Kidney capillary endothelial cell (primary cell): ENCODE results near the gene COASY.
"Not testable (repeated sequence)": the region's sequence is repeated elsewhere in the genome, so short reads cannot be mapped to it uniquely, and the experiment has no call there.

Experiments
- DNase-seq: peaks from one replicate; pipeline ENCODE4 v3.0.0-alpha.2; 2018; ENCODE audit warnings: low spot score

Gene COASY

DNA sequence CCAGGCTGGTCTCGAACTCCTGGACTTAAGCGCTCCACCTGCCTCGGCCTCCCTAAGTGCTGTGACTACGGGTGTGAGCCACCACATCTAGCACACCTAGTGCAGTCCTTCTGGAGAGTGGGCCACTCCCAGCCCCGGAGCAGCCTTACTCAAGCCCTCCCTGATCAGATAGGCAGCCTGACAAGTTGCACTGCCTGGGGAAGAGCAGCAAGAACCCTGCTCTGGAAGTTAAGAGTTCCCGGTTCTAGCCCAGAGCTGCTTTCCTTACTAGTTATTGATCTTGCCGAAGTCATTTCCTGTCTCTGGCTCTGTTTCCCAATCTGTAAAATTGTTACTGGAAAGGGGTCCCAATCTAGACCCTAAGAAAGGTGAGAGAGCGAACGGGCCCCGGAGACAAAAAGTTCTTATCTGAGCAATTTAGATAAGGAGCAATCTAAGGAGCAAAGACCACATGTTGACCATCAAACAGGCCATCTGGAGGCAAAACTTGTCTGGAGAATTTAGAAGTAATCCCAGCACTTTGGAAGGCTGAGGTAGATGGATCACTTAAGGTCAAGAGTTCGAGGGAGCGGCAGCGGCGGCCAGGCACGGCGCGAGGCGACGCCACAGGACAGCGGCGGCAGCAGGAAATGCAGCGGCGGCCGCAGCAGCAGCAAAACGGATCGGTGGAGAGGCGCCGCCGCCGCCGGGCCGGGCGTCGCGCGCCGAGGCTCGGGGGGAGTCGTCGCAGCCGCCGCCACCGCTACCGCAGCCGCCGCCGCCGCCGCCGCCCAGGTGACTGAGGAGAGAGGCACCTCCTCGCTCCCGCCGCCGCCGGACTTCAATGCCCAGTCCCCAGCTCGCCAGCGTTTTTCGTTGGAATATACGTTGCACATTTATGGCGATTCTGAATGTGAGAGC is 30.2 kb upstream of the COASY start:
- DNase-seq, result peak; percentile 74

DNA sequence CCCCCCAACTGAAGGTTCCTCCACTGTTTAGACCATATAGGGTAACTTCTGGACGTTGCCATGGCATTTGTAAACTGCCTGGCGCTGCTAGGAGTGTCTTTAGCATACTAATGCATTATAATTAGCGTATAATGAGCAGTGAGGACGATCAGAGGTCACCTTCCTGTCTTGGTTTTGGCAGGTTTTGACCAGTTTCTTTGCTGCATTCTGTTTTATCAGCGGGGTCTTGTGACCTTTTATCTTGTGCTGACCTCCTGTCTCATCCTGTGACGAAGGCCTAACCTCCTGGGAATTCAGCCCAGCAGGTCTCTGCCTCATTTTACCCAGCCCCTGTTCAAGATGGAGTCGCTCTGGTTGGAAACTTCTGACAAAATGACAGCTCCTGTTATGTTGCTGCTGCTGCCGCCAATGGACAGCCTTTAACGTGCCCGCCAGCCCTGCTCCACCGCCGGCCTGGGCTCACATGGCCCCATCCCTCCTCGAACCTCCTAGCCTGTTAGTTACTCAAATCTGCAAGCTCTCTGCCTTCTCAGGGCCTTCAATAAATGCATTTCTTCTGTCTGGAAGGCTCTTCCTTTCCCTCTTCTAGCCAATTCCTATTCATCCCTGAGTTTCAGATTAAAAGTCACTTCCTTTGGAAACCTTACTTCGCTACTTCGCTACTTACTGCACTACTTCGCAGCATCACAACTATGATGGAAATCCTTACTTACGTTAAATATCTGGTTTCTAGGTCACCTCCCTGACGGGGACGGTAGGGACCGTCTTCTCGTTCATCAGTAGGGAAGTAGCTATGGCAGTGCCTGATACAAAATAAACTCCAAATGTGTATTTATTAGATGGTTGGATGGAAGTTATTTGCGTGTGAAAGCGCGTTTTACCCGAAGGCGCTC is 26.5 kb upstream of the COASY start:
- no peak for DNase-seq

DNA sequence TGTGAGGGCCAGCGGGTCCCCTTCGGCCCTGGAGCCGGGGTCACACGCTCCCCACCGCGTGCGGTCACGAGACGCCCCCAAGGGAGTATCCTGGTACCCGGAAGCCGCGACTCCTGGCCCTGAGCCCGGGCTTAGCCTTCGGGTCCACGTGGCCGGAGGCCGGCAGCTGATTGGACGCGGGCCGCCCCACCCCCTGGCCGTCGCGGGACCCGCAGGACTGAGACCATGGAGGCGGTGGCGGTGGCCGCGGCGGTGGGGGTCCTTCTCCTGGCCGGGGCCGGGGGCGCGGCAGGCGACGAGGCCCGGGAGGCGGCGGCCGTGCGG is 25.9 kb upstream of the COASY start, which contains the start of gene NAGLU:
Gene NAGLU (plus strand): TSS at position 194 of the 324 bp plus-strand sequence. CDS start 32 bp downstream, at position 226.
- DNase-seq, result peak; percentile 83

- peak; percentile 58 for DNase-seq
Measured at GRCh38 chr17:42536372-42537155, 25.4 kb upstream of the COASY start.

DNA sequence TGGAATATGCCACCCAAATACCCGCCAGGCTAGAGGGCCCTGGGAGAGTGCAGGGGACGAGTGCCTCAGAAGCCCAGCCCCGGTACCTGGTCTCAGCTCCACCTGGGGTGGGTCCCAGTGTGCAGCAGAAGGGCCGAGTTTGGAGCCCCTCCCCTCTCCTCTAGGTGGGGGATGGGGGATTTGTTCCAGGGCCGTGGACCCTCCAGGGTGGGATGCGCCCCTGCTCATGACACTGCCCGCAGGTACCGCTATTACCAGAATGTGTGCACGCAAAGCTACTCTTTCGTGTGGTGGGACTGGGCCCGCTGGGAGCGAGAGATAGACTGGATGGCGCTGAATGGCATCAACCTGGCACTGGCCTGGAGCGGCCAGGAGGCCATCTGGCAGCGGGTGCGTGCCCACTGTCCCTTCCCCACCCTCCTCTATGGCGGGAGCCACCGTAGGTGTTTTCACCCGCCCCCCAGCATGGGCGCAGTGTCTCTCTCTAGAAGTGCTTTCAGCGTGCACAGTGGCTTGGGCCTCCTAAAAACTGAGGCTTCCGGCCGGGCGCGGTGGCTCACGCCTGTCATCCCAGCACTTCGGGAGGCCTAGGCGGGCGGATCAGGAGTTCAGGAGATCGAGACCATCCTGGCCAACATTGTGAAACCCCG is 24.7 kb upstream of the COASY start:
- DNase-seq, result no peak

- no peak for DNase-seq
Measured at GRCh38 chr17:42537826-42538451, 24.0 kb upstream of the COASY start.

- no peak for DNase-seq
Measured at GRCh38 chr17:42538482-42538881, 23.5 kb upstream of the COASY start.

DNA sequence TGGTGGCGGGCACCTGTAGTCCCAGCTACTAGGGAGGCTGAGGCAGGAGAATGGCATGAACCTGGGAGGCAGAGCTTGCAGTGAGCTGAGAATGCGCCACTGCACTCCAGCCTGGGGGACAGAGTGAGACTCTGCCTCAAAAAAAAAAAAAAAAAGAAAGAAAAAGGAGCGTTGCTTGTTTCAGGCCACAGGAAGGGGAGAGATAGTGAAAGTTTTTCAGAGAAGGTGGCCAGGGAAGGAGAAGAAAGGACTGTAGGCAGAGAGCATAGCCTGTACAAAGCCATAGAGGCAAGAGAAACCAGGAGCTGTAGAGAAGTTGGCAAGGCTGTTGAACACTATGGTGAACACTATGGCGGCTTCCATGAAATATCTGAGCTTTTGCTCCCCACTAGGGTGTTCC is 21.4 kb upstream of the COASY start:
- not testable (repeated sequence) for DNase-seq

DNA sequence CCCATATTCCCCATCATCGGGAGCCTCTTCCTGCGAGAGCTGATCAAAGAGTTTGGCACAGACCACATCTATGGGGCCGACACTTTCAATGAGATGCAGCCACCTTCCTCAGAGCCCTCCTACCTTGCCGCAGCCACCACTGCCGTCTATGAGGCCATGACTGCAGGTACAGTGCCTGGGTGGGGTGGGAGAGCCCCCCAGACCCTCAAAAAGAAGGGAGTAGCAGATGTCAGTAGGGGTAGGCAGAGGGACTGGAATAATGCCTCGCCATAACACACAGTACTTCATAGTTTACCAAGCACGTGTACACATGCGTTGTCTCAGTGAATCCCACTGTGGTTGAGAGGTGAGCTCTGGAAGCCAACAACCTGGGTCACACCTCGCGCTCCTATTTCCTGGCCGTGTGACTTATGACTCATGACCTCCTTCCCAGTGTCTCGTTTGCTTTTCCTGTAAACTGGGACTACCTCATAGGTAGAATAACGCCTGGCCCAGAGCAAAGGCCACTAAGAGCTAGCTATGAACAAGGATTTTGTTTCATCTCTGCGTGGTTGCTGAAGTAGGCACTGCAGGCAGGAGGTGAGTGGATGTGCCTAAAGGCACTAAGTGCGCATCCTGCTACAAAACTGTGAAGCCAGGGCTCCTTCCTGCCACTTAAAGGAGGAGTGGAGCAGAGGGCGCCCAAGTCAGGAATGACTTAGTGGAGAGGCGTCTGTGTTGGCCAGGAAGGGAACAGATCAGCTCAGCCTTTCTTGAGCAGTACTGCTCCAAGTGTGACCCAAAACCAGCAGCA is 20.7 kb upstream of the COASY start:
- DNase-seq, result peak; percentile 52

DNA sequence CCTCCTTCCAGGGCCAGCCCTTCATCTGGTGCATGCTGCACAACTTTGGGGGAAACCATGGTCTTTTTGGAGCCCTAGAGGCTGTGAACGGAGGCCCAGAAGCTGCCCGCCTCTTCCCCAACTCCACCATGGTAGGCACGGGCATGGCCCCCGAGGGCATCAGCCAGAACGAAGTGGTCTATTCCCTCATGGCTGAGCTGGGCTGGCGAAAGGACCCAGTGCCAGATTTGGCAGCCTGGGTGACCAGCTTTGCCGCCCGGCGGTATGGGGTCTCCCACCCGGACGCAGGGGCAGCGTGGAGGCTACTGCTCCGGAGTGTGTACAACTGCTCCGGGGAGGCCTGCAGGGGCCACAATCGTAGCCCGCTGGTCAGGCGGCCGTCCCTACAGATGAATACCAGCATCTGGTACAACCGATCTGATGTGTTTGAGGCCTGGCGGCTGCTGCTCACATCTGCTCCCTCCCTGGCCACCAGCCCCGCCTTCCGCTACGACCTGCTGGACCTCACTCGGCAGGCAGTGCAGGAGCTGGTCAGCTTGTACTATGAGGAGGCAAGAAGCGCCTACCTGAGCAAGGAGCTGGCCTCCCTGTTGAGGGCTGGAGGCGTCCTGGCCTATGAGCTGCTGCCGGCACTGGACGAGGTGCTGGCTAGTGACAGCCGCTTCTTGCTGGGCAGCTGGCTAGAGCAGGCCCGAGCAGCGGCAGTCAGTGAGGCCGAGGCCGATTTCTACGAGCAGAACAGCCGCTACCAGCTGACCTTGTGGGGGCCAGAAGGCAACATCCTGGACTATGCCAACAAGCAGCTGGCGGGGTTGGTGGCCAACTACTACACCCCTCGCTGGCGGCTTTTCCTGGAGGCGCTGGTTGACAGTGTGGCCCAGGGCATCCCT is 18.5 kb upstream of the COASY start:
- no peak for DNase-seq

- no peak for DNase-seq
Measured at GRCh38 chr17:42544874-42545283, 17.1 kb upstream of the COASY start.

GRCh38 chr17:42545755-42546505 is 16.0 kb upstream of the COASY start:
- DNase-seq, result not testable (repeated sequence)

GRCh38 chr17:42547001-42547461 is 14.9 kb upstream of the COASY start:
- no peak for DNase-seq

DNA sequence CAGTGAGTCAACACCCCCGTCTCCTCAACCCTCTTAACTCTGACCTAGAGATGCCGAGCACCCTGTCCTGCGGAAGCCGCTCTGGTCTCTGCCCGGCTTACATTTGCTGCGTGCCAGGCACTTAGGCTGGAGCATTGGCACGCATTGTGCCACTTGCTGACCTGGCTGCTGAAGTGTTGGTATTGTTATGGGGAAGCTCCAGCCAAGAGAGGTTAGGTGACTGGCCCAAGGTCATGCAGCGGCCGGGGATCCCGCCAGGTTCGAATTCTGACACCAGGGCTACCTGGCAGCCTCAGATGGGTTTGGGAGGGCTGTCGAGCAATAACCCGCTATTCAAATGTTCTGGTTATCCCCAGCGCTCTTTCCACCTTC is 14.3 kb upstream of the COASY start:
- DNase-seq, result no peak

DNA sequence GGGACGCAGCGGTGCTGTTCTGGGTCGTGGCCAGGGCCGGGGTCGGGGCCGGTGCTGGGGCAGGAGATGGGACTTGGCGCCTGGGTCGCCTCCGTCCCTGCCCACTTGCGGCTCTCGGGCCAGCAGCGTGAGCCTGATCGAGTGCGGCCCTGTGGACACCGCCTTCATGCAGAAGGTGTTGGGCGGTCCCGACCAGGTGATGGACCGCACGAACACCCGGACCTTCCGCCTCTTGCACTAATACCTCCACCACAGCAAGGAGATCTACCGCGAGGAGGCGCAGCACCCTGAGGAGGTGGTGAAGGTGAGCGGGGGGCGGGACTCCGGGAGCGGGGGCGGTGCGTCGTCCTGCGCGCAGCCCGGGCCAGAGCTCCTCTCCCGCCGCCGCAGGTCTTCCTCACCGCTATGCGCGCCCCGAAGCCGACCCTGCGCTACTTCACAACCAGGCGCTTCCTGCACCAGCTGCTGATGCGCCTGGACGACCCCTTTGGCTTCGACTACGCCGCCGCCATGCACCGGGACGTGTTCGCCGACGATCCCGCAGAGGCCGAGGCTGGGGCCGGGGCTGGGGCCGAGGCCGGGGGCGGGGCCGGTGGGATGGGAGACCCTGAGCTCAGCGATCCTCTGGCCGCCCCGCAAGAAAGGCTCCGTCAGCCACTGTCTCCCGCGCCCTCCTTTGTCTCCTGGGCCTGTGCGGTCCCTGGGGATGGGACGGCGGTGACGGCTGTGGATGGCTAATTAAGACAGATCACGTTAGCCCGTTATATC is 13.7 kb upstream of the COASY start:
- no peak for DNase-seq

DNA sequence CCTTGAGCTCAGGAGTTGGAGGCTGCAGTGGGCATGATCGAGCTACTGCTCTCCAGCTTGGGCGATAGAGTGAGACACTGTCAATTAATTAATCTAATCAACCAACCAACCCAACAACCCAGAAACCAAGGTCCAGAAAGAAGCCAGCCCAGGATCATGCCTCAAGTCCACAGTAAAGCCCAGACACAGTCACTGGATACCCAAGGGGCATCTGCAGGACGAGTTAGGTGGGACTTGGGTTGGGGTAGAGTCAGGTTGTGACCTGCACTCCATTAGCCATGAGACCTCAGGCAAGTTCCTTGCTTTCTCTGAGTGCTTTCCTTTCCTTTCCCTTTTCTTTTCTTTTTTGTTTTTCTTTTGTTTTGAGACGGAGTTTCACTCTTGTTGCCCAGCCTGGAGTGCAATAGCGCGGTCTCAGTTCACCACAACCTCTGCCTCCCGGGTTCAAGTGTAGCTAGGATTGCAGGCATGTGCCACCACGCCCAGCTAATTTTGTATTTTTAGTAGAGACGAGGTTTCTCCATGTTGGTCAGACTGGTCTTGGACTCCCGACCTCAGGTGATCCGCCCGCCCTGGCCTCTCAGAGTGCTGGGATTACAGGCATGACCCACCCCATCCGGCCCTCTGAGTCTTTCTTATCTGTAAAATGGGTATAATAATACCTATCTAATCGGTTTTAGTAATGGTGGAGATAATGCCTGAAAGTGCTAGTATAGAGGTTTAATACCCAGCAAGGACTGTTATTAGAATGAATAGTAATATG is 12.8 kb upstream of the COASY start:
- DNase-seq, result no peak

- not testable (repeated sequence) for DNase-seq
Measured at GRCh38 chr17:42552736-42553135, 9.2 kb upstream of the COASY start, which contains the start of gene HSD17B1. TSS of gene HSD17B1 (plus strand) at chr17:42552923. CDS start at chr17:42552934, 11 bp downstream.
